ENCODE results near the gene IRAK3.

Gene IRAK3

DNA sequence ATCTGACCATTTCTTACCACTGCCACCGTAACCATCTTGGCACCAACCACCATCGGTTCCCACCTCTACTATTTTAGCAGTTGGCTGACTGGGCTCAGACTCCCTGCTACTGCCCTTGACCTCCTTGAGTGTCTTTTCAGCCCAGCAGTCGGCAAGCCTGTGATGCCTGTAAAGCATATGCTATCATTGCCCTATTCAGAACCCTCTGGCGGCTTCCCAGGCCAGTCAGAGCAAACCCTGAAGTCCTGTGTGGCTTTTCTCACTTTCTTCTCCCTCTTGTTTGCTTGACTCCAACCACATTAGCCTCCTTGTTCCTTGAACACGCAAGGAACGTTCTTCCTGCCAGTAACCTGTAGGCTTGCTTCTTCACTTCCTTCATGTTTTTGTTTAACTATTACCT is 6.2 kb downstream of the IRAK3 start:
- DNase-seq (ENCODE audit: low read depth): no peak
- no peak for TF ChIP-seq CTCF (IDR thresholded peaks at IDR 0.05; ENCODE audit: control insufficient read depth, extremely low read depth, insufficient read depth)
- H3K4me3 ChIP-seq (ENCODE audit: low read depth, low read length): no peak overlapping the region

GRCh38 chr12:66196806-66197205 is 7.8 kb downstream of the IRAK3 start:
- no peak overlapping the region for H3K4me3 ChIP-seq (ENCODE audit: low read depth, low read length)
- DNase-seq (ENCODE audit: low read depth): no peak
- TF ChIP-seq CTCF (IDR thresholded peaks at IDR 0.05; ENCODE audit: control insufficient read depth, extremely low read depth, insufficient read depth): no peak

- no peak for DNase-seq (ENCODE audit: low read depth)
- TF ChIP-seq CTCF (IDR thresholded peaks at IDR 0.05; ENCODE audit: control insufficient read depth, extremely low read depth, insufficient read depth): no peak
- H3K4me3 ChIP-seq (ENCODE audit: low read depth, low read length): no peak overlapping the region
These were observed 8.5 kb downstream of the IRAK3 start for GRCh38 chr12:66197495-66197921.

DNA sequence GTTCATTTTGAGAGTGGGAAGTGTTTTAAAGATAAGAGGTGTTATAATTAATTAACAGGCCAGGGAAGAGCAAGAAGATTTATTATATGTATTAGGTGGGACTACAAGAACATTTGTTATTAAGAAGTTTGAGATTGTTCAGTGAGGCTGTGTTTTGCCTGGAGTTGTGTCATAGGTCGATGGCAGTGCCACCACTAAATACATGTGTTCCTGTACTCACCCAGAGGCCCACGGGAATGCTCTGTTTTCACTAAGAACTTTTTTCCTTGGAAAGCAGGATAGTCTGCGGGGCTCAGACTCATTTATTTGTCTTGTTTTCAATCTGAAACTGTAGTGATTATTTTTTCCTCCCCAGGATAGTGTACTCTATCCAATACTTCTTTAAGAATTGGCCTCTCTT is 10.1 kb downstream of the IRAK3 start:
- DNase-seq (ENCODE audit: low read depth): no peak
- TF ChIP-seq CTCF (IDR thresholded peaks at IDR 0.05; ENCODE audit: control insufficient read depth, extremely low read depth, insufficient read depth): no peak
- no peak overlapping the region for H3K4me3 ChIP-seq (ENCODE audit: low read depth, low read length)

DNA sequence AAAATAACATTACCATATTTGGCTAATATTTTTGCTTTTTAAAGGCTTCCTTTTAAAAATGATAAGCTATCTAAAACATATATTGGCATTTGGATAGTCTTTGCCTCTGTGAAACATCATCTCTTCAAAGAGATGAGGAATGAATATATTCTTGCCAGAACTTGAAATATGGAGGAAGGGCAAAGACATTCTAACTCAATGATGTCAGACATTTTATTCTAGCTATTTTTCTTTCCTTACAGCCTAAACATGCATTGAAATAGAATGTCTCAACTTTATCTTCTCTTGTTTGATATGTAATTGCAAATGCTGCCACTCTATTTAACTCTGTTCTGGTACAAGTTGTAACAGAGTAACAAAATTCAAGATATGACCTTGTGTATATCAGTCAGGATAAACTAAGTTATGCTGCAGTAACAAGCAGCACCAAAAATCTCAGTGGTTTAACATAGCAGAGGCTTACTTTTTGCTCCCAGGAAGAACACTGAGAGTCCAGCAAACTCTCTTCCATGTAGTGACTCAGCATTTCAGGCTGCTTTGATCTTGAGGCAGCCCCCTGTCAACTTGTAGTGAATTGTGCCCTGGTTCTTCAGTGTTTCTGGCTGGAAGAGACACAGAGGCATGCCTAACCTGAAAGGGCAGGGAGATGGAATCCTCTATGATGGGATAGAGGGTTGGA is 11.0 kb downstream of the IRAK3 start:
- DNase-seq (ENCODE audit: low read depth): no peak
- no peak for TF ChIP-seq CTCF (IDR thresholded peaks at IDR 0.05; ENCODE audit: control insufficient read depth, extremely low read depth, insufficient read depth)
- no peak overlapping the region for H3K4me3 ChIP-seq (ENCODE audit: low read depth, low read length)

DNA sequence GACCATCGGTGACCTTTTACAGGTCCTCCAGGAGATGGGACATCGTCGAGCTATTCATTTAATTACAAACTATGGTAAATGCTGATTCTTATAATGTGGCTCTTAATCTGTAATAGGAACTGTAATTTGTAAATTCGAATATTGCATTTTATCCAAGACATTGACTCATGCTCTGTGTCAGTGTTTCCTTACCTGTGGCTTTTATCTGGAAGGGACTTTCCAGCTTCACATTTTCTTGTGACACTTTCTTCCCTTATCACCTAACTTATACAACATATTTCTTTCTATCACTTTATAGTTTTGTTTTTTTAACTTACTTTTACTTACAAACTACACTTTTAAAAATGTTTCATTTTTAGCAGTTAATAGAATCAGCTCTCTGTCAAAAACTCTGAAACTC is 14.8 kb downstream of the IRAK3 start:
- no peak for DNase-seq (ENCODE audit: low read depth)
- TF ChIP-seq CTCF (IDR thresholded peaks at IDR 0.05; ENCODE audit: control insufficient read depth, extremely low read depth, insufficient read depth): no peak
- H3K4me3 ChIP-seq (ENCODE audit: low read depth, low read length): no peak overlapping the region

- H3K4me3 ChIP-seq (ENCODE audit: low read depth, low read length): no peak overlapping the region
- no peak for DNase-seq (ENCODE audit: low read depth)
- TF ChIP-seq CTCF (IDR thresholded peaks at IDR 0.05; ENCODE audit: control insufficient read depth, extremely low read depth, insufficient read depth): no peak
These were observed 17.1 kb downstream of the IRAK3 start for GRCh38 chr12:66206141-66206540.
